ENCODE data around the gene RIT1.

- TF ChIP-seq CTCF (IDR thresholded peaks at IDR 0.05): no peak
- TF ChIP-seq POLR2A (IDR thresholded peaks at IDR 0.05): peak; percentile 51
These were observed 51.8 kb downstream of the RIT1 start, which contains the start of gene SYT11 for GRCh38 chr1:155859234-155859829.
